GM12878 (cell line): ENCODE data around the gene RHBDD3. TPM values are rescaled to one million over a fixed set of nuclear protein-coding genes. Genes with fewer than 3 reads are reported as not detected.

Experiments used
- ATAC-seq: fragments of 200-7000 bp; cut with Tn5 transposase; 3 replicates; pipeline ENCODE4 v1.9.1; 2020; ENCODE audit warnings: mild to moderate bottlenecking, moderate library complexity
- BruUV-seq: library from RNA; stranded (reverse); fragments of 400-500 nt; replicated peaks from 2 replicates; lab custom pipeline; 2021; lab: Mats Ljungman, UMichigan
- CTCF ChIA-PET: fragments of 300-600 bp; sonication (Branson Sonifier 250); formaldehyde crosslinking; extraction: SDS; loops from one replicate; lab custom pipeline; 2021; ENCODE audit warnings: inconsistent platforms; lab: Yijun Ruan, JAX
- POLR2A ChIA-PET: fragments of 350-600 bp; formaldehyde crosslinking; extraction: SDS; loops from one replicate; lab custom pipeline; 2021; ENCODE audit warnings: inconsistent platforms; lab: Charles Lee
- RAD21 ChIA-PET: fragments of 300-600 bp; sonication (Branson Sonifier 250); formaldehyde crosslinking; loops from one replicate; lab custom pipeline; 2023; ENCODE audit warnings: antibody characterized with exemption; ENCODE audit not compliant: unreplicated experiment; lab: Charles Lee
- SMC1A ChIA-PET: fragments of 300-600 bp; sonication (Branson Sonifier 250); formaldehyde crosslinking; loops from one replicate; lab custom pipeline; 2023; ENCODE audit not compliant: unreplicated experiment, uncharacterized antibody; lab: Charles Lee
- DNase-seq: peaks from one replicate; pipeline ENCODE4 v3.0.0-alpha.2; 2011; ENCODE audit warnings: low read depth, low spot score
- FAIRE-seq: peaks from 3 replicates; lab custom pipeline; 2011; peaks lifted over from hg19 to GRCh38; lab: Jason Lieb, UNC
- H2AFZ ChIP-seq: 2 replicates; pipeline ENCODE4 v1.6.0; 2011; ENCODE audit warnings: low read depth, low read length, control low read depth; ENCODE audit not compliant: control insufficient read depth
- H3K27ac ChIP-seq: 2 replicates; pipeline ENCODE4 v1.5.1; 2011; ENCODE audit warnings: control low read depth; ENCODE audit not compliant: control insufficient read depth, insufficient read depth
- H3K27me3 ChIP-seq, 2 experiments: replicated peaks in 1 of 2; 2 replicates each; pipeline versions ENCODE4 v1.6.0 to v1.6.1; 2011; ENCODE audit warnings: low read length in 1 of 2; ENCODE audit not compliant: control insufficient read depth in 2 of 2, insufficient read depth in 2 of 2
- H3K36me3 ChIP-seq, 2 experiments: 2 replicates each; pipeline ENCODE4 v1.5.1; 2011; ENCODE audit warnings: low read length in 1 of 2; ENCODE audit not compliant: control insufficient read depth in 2 of 2, insufficient read depth in 2 of 2
- H3K4me1 ChIP-seq: 2 replicates; pipeline ENCODE4 v1.6.1; 2011; ENCODE audit warnings: mild to moderate bottlenecking, low read length, moderate library complexity, mixed read lengths; ENCODE audit not compliant: control insufficient read depth, insufficient read depth
- H3K4me2 ChIP-seq: 2 replicates; pipeline ENCODE4 v1.6.0; 2011; ENCODE audit warnings: control low read depth; ENCODE audit not compliant: control insufficient read depth, insufficient read depth
- H3K4me3 ChIP-seq: fragments of 200-600 bp; sonication (generic); 2 replicates; pipeline ENCODE4 v1.5.1; 2016
- H3K79me2 ChIP-seq: 2 replicates; pipeline ENCODE4 v1.6.0; 2011; ENCODE audit warnings: low read length; ENCODE audit not compliant: control insufficient read depth, insufficient read depth
- H3K9ac ChIP-seq: 2 replicates; pipeline ENCODE4 v1.8.0; 2011; ENCODE audit warnings: low read length, control low read depth, mixed read lengths; ENCODE audit not compliant: control insufficient read depth, insufficient read depth
- H3K9me3 ChIP-seq: replicated peaks from 3 replicates; pipeline ENCODE4 v1.5.1; 2011; ENCODE audit warnings: mild to moderate bottlenecking, low read length; ENCODE audit not compliant: control insufficient read depth, insufficient read depth
- H4K20me1 ChIP-seq: 2 replicates; pipeline ENCODE4 v1.6.0; 2011; ENCODE audit not compliant: control insufficient read depth, insufficient read depth
- BMI1 ChIP-seq: fragments of 450-650 bp; IDR thresholded peaks from 2 replicates; pipeline ENCODE4 v1.6.1; 2016; ENCODE audit warnings: mild to moderate bottlenecking, moderate library complexity, borderline replicate concordance
- CBFB ChIP-seq: IDR thresholded peaks from 2 replicates; pipeline ENCODE4 v1.6.1; 2016; ENCODE audit warnings: antibody characterized with exemption, low read depth
- EZH2 ChIP-seq: IDR thresholded peaks from 2 replicates; pipeline ENCODE4 v1.6.1; 2012; ENCODE audit warnings: low read depth, mild to moderate bottlenecking, control low read depth, inconsistent platforms, low read length, borderline replicate concordance; ENCODE audit not compliant: control insufficient read depth
- LARP7 ChIP-seq: fragments of 450-650 bp; IDR thresholded peaks from 2 replicates; pipeline ENCODE4 v1.6.1; 2017; ENCODE audit warnings: mild to moderate bottlenecking
- MEF2A ChIP-seq: IDR thresholded peaks from 2 replicates; pipeline ENCODE4 v1.6.1; 2011; ENCODE audit warnings: low read depth, mild to moderate bottlenecking, low read length, moderate library complexity; ENCODE audit not compliant: insufficient read depth
- MXI1 ChIP-seq: fragments of 150-350 bp; IDR thresholded peaks from 2 replicates; pipeline ENCODE4 v1.6.1; 2011; ENCODE audit warnings: low read depth, mild to moderate bottlenecking, inconsistent platforms, low read length, improper control_type of control experiment
- NFYA ChIP-seq: IDR thresholded peaks from 2 replicates; pipeline ENCODE4 v1.6.1; 2011; ENCODE audit warnings: low read depth, mild to moderate bottlenecking, low read length, improper control_type of control experiment, borderline replicate concordance
- NR2C1 ChIP-seq: fragments of 450-650 bp; IDR thresholded peaks from 2 replicates; pipeline ENCODE4 v1.6.1; 2017; ENCODE audit warnings: antibody characterized with exemption, mild to moderate bottlenecking, moderate library complexity
- NR2C2 ChIP-seq: IDR thresholded peaks from 2 replicates; pipeline ENCODE4 v1.6.1; 2011; ENCODE audit warnings: borderline replicate concordance, low read depth; ENCODE audit not compliant: control insufficient read depth, insufficient read length
- TCF3 ChIP-seq: IDR thresholded peaks from 2 replicates; pipeline ENCODE4 v1.6.1; 2012; ENCODE audit warnings: low read depth, mild to moderate bottlenecking, low read length, borderline replicate concordance; ENCODE audit not compliant: insufficient read depth
- WGBS: methylation state at CpG from one replicate; pipeline ENCODE4 v1.1.6; 2016; ENCODE audit warnings: low lambda C conversion rate; ENCODE audit not compliant: insufficient replicate concordance, insufficient coverage; ENCODE audit errors: missing lambda C conversion rate; 5-methylcytosine and 5-hydroxymethylcytosine counted together
- in situ Hi-C: fragments of 300-500 bp; cut with MboI; formaldehyde crosslinking; loops from 9 replicates; pipeline ENCODE4 v1.14.3; 2018; ENCODE audit warnings: mixed read lengths
- intact Hi-C: fragments of 100-400 bp; cut with micrococcal nuclease; formaldehyde crosslinking; loops from one replicate; pipeline ENCODE4 v1.14.2; 2022; ENCODE audit not compliant: unreplicated experiment
- polyA plus RNA-seq, 11 experiments: library from polyadenylated mRNA; depleted of rRNA in 4 of 11; unstranded in 6 of 11; stranded (reverse) in 5 of 11; fragments of >200 nt; fragmentation: Nextera tagmentation in 4 of 11; fragmentation: Illumina TruSeq in 1 of 11; extraction: Ambion mirVana in 4 of 11; extraction: Trizol in 1 of 11; gene quantifications; 1 replicate in 1 of 11; 2 replicates in 10 of 11; pipeline versions ENCODE4 v1.2.1 to v1.2.3, GENCODE V29; 2011 to 2016; ENCODE audit warnings: inconsistent platforms in 2 of 11, missing spikeins in 2 of 11, low read depth in 1 of 11
- total RNA-seq, 4 experiments: library from RNA; depleted of rRNA in 3 of 4; stranded (reverse); fragments of >200 nt in 3 of 4; fragmentation: Illumina TruSeq in 1 of 4; extraction: Trizol in 1 of 4; gene quantifications; 2 replicates each; pipeline versions ENCODE4 v1.2.1 to v1.2.3, GENCODE V29; 2013 to 2021
- TF ChIP-seq, protein P1 (sequence below): fragments of 450-650 bp; IDR thresholded peaks from 2 replicates; pipeline ENCODE4 v1.6.1; 2016; ENCODE audit warnings: mild to moderate bottlenecking
- TF ChIP-seq, protein P2 (sequence below): fragments of 450-650 bp; IDR thresholded peaks from 2 replicates; pipeline ENCODE4 v1.6.1; 2017; ENCODE audit warnings: antibody characterized with exemption, mild to moderate bottlenecking, moderate library complexity
- TF ChIP-seq, protein P3 (sequence below): IDR thresholded peaks from 2 replicates; pipeline ENCODE4 v1.6.1; 2012; ENCODE audit warnings: low read depth, low read length, improper control_type of control experiment
- TF ChIP-seq, protein P4 (sequence below): fragments of 150-350 bp; IDR thresholded peaks from 2 replicates; pipeline ENCODE4 v1.6.1; 2014; ENCODE audit warnings: mild to moderate bottlenecking, low read depth, low read length

The RHBDD3 gene
- total and polyA plus RNA-seq, 10 of the 15 experiments (the other 5 are each of a cell fraction or from before 2014, with no cell fraction given) = 0.27 to 41.2 (median 20.1) TPM

DNA sequence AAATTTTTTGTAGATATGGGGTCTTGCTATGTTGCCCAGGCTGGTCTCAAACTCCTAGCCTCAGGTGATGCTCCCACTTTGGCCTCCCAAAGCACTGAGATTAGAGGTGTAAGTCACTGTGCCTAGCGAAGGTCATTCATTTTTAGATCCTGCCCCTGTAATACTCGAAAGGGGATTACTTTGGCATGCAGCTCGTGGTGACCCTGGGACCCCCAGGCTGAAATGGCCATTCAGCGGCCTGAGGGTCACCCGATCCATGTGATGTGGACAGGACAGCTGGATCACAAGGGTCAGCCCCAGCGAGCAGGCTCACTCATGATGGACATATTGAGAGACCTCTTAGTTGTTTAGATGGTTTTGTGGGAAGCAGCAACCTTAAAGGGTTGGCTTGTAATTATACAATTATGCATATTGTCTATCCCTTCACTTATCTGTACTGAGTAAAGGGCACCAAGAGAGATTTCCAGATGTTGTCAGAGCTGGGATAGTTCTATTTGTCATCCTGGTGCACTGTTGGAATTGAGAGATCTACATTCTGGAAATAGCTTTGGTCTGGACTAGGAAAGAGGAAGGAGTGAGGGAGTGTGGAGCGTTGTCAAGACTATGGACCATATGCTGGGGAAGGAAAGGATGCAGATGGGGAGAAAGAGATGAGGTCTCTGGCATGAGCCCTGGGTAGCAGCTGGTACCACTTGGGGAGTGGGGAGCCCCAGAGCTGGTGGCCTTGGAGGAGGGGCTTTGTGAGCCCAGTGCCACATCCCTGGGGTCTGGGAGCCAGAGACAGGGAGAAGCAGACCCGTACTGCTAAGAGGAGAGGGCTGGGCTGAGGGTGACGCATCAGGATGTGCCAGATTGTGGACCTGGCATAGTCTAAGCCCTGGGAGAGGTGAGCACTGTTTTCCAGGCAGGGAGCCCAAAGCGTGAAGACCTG is 15.5 kb downstream of the RHBDD3 start:
- H3K27ac ChIP-seq = no peak overlapping the region
- ChIA-PET POLR2A (no interaction called here), RAD21 (no interaction called here), SMC1A (interaction anchor here (0.8 to 0.9 kb wide), 2 partner anchors 18 to 211 kb away, joined by 3 read pairs; no protein-coding TSS in a partner anchor), CTCF (interaction anchor here (0.9 to 1.6 kb wide), 2 partner anchors 9 to 47 kb away, joined by 3 to 5 read pairs; no protein-coding TSS in a partner anchor)
- no peaks in the 10 kb centered on the region for H4K20me1 ChIP-seq
- H3K4me1 ChIP-seq = no peaks in the 10 kb centered on the region
- no peaks in the 10 kb centered on the region for H3K9me3 ChIP-seq
- no peak for DNase-seq
- no peak overlapping the region for H2AFZ ChIP-seq
- H3K79me2 ChIP-seq = no peaks in the 10 kb centered on the region
- H3K4me2 ChIP-seq = no peak overlapping the region
- H3K4me3 ChIP-seq = no peak overlapping the region
- WGBS = 54% methylated on average over 10 of the region's 10 CpGs
- in situ Hi-C loops = no loop called here
- no peaks in the 10 kb centered on the region for H3K36me3 ChIP-seq
- FAIRE-seq = no peak
- no peak overlapping the region for H3K9ac ChIP-seq
- ATAC-seq = no peak
- no peaks in the 10 kb centered on the region for H3K27me3 ChIP-seq
- BruUV-seq = no TSS peak
- intact Hi-C loops = no loop called here
- no peak for TF ChIP-seq MEF2A
- no peak for TF ChIP-seq MXI1
- TF ChIP-seq LARP7 = no peak
- no peak for TF ChIP-seq TCF3
- no peak for TF ChIP-seq NFYA
- TF ChIP-seq NR2C1 = no peak
- no peak for TF ChIP-seq EZH2
- TF ChIP-seq, protein P1, sequence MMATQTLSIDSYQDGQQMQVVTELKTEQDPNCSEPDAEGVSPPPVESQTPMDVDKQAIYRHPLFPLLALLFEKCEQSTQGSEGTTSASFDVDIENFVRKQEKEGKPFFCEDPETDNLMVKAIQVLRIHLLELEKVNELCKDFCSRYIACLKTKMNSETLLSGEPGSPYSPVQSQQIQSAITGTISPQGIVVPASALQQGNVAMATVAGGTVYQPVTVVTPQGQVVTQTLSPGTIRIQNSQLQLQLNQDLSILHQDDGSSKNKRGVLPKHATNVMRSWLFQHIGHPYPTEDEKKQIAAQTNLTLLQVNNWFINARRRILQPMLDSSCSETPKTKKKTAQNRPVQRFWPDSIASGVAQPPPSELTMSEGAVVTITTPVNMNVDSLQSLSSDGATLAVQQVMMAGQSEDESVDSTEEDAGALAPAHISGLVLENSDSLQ = no peak
- TF ChIP-seq BMI1 = no peak
- TF ChIP-seq, protein P2, sequence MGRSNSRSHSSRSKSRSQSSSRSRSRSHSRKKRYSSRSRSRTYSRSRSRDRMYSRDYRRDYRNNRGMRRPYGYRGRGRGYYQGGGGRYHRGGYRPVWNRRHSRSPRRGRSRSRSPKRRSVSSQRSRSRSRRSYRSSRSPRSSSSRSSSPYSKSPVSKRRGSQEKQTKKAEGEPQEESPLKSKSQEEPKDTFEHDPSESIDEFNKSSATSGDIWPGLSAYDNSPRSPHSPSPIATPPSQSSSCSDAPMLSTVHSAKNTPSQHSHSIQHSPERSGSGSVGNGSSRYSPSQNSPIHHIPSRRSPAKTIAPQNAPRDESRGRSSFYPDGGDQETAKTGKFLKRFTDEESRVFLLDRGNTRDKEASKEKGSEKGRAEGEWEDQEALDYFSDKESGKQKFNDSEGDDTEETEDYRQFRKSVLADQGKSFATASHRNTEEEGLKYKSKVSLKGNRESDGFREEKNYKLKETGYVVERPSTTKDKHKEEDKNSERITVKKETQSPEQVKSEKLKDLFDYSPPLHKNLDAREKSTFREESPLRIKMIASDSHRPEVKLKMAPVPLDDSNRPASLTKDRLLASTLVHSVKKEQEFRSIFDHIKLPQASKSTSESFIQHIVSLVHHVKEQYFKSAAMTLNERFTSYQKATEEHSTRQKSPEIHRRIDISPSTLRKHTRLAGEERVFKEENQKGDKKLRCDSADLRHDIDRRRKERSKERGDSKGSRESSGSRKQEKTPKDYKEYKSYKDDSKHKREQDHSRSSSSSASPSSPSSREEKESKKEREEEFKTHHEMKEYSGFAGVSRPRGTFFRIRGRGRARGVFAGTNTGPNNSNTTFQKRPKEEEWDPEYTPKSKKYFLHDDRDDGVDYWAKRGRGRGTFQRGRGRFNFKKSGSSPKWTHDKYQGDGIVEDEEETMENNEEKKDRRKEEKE = no peak
- no peak for TF ChIP-seq NR2C2
- TF ChIP-seq, protein P3, sequence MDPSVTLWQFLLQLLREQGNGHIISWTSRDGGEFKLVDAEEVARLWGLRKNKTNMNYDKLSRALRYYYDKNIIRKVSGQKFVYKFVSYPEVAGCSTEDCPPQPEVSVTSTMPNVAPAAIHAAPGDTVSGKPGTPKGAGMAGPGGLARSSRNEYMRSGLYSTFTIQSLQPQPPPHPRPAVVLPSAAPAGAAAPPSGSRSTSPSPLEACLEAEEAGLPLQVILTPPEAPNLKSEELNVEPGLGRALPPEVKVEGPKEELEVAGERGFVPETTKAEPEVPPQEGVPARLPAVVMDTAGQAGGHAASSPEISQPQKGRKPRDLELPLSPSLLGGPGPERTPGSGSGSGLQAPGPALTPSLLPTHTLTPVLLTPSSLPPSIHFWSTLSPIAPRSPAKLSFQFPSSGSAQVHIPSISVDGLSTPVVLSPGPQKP = no peak
- TF ChIP-seq, protein P4, sequence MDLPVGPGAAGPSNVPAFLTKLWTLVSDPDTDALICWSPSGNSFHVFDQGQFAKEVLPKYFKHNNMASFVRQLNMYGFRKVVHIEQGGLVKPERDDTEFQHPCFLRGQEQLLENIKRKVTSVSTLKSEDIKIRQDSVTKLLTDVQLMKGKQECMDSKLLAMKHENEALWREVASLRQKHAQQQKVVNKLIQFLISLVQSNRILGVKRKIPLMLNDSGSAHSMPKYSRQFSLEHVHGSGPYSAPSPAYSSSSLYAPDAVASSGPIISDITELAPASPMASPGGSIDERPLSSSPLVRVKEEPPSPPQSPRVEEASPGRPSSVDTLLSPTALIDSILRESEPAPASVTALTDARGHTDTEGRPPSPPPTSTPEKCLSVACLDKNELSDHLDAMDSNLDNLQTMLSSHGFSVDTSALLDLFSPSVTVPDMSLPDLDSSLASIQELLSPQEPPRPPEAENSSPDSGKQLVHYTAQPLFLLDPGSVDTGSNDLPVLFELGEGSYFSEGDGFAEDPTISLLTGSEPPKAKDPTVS = no peak
- no peak for TF ChIP-seq CBFB
